KMS-11 (cell line): ENCODE results near the gene SLC7A8.

ENCODE experiments used
- H2AFZ ChIP-seq: fragments of 200-600 bp; sonication (generic); 2 replicates; pipeline ENCODE4 v1.6.1; 2016; ENCODE audit warnings: antibody characterized with exemption, mixed run types, low read depth
- H3K27ac ChIP-seq: fragments of 200-600 bp; sonication (generic); 2 replicates; pipeline ENCODE4 v1.6.1; 2016; ENCODE audit warnings: mild to moderate bottlenecking, mixed run types
- H3K27me3 ChIP-seq: fragments of 200-600 bp; sonication (generic); 2 replicates; pipeline ENCODE4 v1.6.1; 2017; ENCODE audit warnings: mild to moderate bottlenecking, low read depth, mixed run types, moderate library complexity; ENCODE audit not compliant: insufficient read depth
- H3K36me3 ChIP-seq: fragments of 200-600 bp; sonication (generic); 2 replicates; pipeline ENCODE4 v1.6.1; 2017; ENCODE audit warnings: mild to moderate bottlenecking, mixed run types; ENCODE audit not compliant: insufficient read depth
- H3K4me1 ChIP-seq: fragments of 200-600 bp; sonication (generic); 2 replicates; pipeline ENCODE4 v1.6.1; 2016; ENCODE audit warnings: mild to moderate bottlenecking, low read depth, mixed run types; ENCODE audit not compliant: poor library complexity, severe bottlenecking
- H3K4me2 ChIP-seq: fragments of 200-600 bp; sonication (generic); 2 replicates; pipeline ENCODE4 v1.7.0; 2016; ENCODE audit warnings: mild to moderate bottlenecking, mixed run types
- H3K4me3 ChIP-seq: fragments of 200-600 bp; sonication (generic); IDR thresholded peaks from 2 replicates; pipeline ENCODE4 v1.6.1; 2017; ENCODE audit warnings: low read depth, low read length, mixed read lengths; ENCODE audit not compliant: insufficient read depth
- H3K79me2 ChIP-seq: fragments of 200-600 bp; sonication (generic); 2 replicates; pipeline ENCODE4 v1.6.1; 2016; ENCODE audit warnings: low read depth, mixed run types; ENCODE audit not compliant: insufficient read depth
- H3K9ac ChIP-seq: fragments of 200-600 bp; sonication (generic); 2 replicates; pipeline ENCODE4 v1.6.1; 2016; ENCODE audit warnings: mild to moderate bottlenecking, mixed run types
- H4K20me1 ChIP-seq: fragments of 200-600 bp; sonication (generic); 2 replicates; pipeline ENCODE4 v1.6.1; 2016; ENCODE audit warnings: mild to moderate bottlenecking, mixed run types; ENCODE audit not compliant: insufficient read depth
- TF ChIP-seq, protein P1 (sequence below): fragments of 200-600 bp; sonication (generic); conservative IDR thresholded peaks from 2 replicates; pipeline ENCODE4 v1.6.1; 2017; ENCODE audit warnings: low read depth, mild to moderate bottlenecking, antibody characterized with exemption, low read length, moderate library complexity, mixed read lengths

The SLC7A8 gene

GRCh38 chr14:23171222-23171975 lies 12.1 kb downstream of the SLC7A8 start:
- no peak overlapping the region for H3K4me2 ChIP-seq
- H3K4me3 ChIP-seq: no peak overlapping the region
- H4K20me1 ChIP-seq: no peaks in the 10 kb centered on the region
- H3K36me3 ChIP-seq: no peaks in the 10 kb centered on the region
- TF ChIP-seq, protein P1, sequence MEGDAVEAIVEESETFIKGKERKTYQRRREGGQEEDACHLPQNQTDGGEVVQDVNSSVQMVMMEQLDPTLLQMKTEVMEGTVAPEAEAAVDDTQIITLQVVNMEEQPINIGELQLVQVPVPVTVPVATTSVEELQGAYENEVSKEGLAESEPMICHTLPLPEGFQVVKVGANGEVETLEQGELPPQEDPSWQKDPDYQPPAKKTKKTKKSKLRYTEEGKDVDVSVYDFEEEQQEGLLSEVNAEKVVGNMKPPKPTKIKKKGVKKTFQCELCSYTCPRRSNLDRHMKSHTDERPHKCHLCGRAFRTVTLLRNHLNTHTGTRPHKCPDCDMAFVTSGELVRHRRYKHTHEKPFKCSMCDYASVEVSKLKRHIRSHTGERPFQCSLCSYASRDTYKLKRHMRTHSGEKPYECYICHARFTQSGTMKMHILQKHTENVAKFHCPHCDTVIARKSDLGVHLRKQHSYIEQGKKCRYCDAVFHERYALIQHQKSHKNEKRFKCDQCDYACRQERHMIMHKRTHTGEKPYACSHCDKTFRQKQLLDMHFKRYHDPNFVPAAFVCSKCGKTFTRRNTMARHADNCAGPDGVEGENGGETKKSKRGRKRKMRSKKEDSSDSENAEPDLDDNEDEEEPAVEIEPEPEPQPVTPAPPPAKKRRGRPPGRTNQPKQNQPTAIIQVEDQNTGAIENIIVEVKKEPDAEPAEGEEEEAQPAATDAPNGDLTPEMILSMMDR: no peak
- H3K9ac ChIP-seq: no peak overlapping the region
- no peaks in the 10 kb centered on the region for H3K27me3 ChIP-seq
- H3K4me1 ChIP-seq: no peaks in the 10 kb centered on the region
- no peak overlapping the region for H3K27ac ChIP-seq
- H3K79me2 ChIP-seq: no peaks in the 10 kb centered on the region
- no peak overlapping the region for H2AFZ ChIP-seq

GRCh38 chr14:23169622-23170021 lies 13.8 kb downstream of the SLC7A8 start:
- Histone ChIP-seq H2AFZ (no peak overlapping the region), H4K20me1 (no peaks in the 10 kb centered on the region), H3K4me2 (no peak overlapping the region), H3K9ac (no peak overlapping the region), H3K36me3 (no peaks in the 10 kb centered on the region), H3K27ac (no peak overlapping the region), H3K27me3 (no peaks in the 10 kb centered on the region), H3K4me3 (no peak overlapping the region), H3K4me1 (no peaks in the 10 kb centered on the region), H3K79me2 (no peaks in the 10 kb centered on the region)
- TF ChIP-seq, protein P1: no peak

DNA sequence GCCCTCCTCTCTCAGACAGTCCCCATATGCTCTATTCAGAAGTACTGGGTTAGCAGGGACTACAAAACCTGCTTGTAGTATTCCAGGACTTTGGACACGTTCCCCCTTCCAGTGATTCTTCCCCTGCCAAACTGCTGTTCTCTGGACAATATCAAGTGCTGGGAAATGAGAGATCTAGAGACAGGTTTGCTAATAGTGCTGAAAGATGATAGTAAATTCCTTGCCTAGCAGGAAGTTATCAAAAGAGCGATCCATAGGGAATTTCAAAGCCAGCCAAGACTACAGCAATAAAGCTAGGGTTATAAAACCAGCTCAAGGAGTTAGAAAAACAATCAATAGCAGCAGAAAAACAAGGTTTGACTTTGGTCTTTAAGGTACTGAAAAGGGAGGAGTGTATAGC lies 15.2 kb downstream of the SLC7A8 start:
- TF ChIP-seq, protein P1: no peak
- no peaks in the 10 kb centered on the region for H3K79me2 ChIP-seq
- H2AFZ ChIP-seq: no peak overlapping the region
- H3K4me2 ChIP-seq: no peak overlapping the region
- no peaks in the 10 kb centered on the region for H4K20me1 ChIP-seq
- no peaks in the 10 kb centered on the region for H3K4me1 ChIP-seq
- H3K27ac ChIP-seq: no peak overlapping the region
- H3K27me3 ChIP-seq: no peaks in the 10 kb centered on the region
- no peaks in the 10 kb centered on the region for H3K36me3 ChIP-seq
- H3K9ac ChIP-seq: no peak overlapping the region
- no peak overlapping the region for H3K4me3 ChIP-seq

- no peak overlapping the region for H3K27ac ChIP-seq
- no peak overlapping the region for H2AFZ ChIP-seq
Observed at GRCh38 chr14:23167116-23167847, 16.2 kb downstream of the SLC7A8 start.

More at GRCh38 chr14:23167116-23167847, 16.2 kb downstream of the SLC7A8 start:
- no peaks in the 10 kb centered on the region for H3K79me2 ChIP-seq
- H4K20me1 ChIP-seq: no peaks in the 10 kb centered on the region
- H3K4me3 ChIP-seq: no peak overlapping the region
- no peak overlapping the region for H3K9ac ChIP-seq
- TF ChIP-seq, protein P1: no peak
- H3K4me1 ChIP-seq: peaks cover 5% of the 10 kb centered on the region
- H3K36me3 ChIP-seq: no peaks in the 10 kb centered on the region
- H3K27me3 ChIP-seq: no peaks in the 10 kb centered on the region
- H3K4me2 ChIP-seq: no peak overlapping the region
